ENCODE measurements around the gene LCN12.
"Not testable (repeated sequence)": the region's sequence is repeated elsewhere in the genome, so short reads cannot be mapped to it uniquely, and the experiment has no call there.

The LCN12 gene

DNA sequence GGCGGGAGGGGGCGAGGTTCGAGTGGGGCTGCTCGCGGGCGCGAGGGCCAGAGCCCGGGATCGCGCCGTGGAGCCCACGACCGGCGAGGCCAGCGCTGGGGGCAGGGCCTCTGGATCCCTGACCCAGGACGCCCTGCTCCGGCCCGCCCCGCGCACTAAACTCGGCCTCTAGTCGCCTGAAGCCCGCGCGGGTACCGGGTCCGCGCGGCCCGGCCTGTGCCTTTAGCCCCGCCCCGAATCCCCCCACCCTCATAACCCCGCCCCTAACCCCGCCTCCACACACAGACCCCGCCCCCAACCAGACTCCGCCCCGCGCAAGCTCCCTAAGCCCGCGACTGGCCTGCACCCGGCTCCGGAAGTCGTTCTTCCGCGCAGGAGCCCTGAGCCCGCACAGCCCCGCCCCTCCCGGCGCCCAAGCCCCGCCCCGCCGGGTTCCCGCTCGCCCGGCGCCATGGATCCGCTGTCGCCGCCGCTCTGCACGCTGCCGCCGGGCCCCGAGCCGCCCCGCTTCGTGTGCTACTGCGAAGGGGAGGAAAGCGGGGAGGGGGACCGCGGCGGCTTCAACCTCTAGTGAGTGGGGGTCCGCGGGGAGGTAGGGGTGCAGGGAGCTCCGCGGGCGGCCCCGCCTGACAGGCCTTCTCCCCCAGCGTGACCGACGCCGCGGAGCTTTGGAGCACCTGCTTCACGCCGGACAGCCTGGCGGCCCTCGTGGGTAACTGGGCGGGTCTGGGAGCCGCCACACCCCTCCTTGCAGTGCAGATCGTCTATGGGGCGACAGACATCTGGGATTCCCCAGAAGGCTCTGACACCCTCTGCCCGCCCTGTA lies 40.1 kb downstream of the LCN12 start, which contains the start of gene PAXX:
PAXX (plus strand) TSS at position 430 of the 826 bp plus-strand sequence; CDS start at position 452, 22 bp downstream.
- peak; percentile 88 for DNase-seq (ENCODE audit: low spot score)

DNA sequence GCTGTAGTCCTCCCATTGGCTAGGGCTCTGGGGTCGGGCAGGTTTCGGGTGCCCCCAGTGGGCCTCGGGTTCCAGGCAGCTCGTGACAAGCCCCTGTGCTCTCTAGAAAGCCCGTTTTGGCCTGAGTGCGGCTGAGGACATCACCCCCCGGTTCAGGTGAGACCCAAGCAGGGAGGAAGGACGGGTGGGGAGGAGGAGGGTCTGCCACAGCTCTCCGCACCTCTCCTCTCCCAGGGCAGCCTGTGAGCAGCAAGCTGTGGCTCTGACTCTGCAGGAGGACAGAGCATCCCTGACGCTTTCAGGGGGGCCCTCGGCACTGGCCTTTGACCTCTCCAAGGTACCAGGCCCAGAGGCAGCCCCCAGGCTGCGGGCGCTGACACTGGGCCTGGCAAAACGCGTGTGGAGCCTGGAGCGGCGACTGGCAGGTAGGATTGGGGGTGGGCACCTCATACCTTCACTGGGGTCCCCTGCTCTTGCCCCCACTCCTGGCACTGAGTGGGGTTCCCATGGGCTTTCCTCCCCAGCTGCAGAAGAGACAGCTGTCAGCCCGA lies 40.8 kb downstream of the LCN12 start:
- DNase-seq (ENCODE audit: low spot score): no peak

DNA sequence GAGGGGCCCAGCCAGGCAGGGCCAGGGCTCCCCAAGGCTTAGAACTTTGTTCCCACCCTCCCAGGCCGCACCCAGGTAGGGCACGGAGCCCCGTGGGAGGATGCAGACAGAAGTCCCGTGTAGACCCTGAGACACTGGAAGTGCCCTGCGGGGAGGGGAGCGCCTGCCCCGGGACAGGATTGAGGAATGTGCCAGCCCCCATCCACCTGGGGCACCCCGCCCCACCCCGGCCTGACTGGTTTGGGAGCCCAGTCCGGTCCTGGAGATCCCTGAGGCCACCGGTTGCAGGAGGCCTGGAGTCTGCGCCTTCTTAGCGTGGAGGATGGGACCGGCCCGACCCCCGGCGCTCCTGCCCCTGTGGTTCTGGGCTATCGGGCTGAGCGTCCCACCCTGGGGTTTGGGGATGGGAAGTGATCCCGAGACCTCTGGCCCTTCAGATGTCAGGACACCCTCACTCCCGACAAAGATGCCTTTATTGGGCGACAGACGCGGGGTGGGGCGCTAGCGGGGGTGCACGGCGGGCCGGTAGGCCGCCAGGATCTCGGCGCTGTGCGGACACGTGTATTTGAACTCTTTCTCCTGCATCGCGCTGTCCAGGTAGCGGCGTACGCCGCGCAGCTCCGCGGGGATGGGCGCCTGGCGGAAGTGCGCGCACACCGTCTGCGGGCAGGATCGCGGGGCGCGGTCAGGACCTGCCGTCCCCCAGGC lies 42.3 kb downstream of the LCN12 start:
- DNase-seq (ENCODE audit: low spot score): no peak

DNA sequence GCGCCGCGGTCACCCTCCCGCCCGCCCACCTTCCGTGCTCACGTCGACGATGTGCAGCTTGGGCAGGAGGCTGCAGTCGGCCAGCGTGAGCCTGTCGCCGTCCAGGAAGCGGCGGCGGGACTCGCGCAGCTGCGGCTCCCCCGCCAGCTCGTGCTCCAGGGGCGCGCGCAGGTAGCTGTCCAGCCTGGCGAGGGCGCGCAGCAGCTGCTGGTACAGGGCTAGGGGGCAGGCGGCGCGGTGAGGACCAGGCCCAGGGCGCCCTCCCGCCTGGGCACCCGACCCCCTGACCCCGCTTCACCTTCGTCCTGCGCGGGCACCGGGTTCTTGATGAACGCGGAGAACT lies 42.8 kb downstream of the LCN12 start:
- no peak for DNase-seq (ENCODE audit: low spot score)

DNA sequence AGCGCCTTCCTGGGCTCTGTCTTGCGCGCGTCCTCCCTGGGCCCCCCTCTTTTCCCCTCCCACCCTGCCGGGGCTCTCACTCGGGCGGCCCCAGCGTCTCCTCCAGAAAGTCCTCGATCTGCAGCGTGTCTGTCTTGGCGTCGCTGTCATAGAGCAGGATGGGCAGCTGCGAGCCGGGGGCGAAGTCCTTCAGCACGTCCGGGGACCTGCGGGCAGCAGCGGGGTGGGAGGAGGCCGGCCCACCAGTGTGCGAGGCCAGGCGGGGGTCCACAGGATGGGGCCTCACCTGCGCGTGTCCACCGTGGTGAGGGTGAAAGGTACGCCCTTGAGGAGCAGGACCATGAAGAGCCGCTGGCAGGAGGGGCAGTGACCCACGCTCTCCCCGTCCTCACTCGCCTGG lies 43.3 kb downstream of the LCN12 start:
- no peak for DNase-seq (ENCODE audit: low spot score)

DNA sequence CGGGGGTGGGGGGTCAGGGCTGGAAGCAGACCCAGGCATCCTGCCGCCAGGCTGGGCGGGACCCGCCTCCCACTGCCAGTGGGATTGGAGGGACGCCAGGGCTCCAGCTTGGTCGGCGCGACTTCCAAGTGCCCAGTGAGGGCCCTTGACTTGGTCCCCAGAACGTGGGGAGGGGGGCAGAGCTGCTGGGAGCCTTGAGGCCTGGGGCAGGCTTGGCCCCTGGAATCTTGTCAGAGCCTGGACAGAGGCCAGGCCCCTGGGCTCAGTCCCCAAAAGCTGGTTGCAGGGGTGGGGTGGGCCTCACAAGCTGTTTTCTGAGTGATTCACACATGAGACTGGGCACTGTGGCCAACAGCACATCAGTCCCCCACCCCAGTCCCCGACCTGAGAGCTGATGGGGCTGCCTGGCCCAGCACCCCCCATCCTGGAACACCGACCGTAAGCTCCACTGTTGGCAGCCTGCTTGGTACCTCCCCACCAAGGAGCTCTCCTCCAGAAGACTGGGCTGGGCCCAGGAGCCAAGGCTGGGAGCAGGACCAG lies 43.8 kb downstream of the LCN12 start:
- no peak for DNase-seq (ENCODE audit: low spot score)

DNA sequence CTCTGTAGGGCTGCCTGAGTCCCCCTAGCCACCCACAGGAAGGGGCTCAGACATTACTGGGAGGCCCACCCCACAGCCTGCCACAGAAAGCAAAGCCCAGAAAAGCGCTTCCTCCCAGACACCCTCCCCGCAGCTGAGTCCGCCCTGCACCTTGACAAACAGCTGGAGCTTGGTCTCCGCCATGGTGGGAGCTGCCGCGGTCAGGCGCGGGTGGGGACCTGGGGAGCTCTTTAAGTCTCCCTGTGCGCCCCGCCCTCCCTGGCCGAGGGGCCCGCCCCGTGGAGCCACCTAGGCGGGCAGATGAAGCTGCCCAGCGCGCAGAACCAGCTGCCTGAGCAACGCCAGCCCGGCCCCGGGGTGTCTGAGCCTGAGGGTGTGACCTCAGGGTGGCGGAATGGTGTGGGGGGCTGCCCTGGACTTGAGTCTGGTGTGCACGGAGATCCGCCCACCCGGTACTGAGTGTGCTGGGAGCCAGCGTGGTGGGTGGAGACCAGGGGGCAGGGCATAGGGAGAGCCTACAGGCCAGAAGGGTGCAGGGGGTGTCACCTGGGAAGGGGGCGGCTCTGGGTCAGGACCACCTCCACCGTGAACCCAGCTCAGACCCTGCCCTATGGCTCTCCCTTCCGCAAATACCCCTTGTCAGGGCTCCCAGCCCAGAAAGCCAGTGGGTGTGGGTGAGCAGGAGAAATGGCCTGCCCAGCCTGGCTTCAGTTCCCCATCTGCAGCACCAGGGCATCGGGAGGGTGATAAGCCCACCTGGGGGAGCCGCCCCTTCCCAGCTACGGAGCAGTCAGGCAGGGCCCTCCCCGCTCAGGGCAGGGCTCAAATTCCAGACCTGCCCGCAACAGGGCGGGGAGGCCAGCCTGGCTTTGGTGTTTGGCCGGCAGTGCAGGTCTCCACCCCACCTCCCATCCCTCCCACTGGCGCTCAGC lies 44.6 kb downstream of the LCN12 start, which contains the start of gene CLIC3:
CLIC3 (minus strand) TSS at position 208 of the 932 bp plus-strand sequence; CDS start at position 183, 25 bp downstream.
- no peak for DNase-seq (ENCODE audit: low spot score)

DNA sequence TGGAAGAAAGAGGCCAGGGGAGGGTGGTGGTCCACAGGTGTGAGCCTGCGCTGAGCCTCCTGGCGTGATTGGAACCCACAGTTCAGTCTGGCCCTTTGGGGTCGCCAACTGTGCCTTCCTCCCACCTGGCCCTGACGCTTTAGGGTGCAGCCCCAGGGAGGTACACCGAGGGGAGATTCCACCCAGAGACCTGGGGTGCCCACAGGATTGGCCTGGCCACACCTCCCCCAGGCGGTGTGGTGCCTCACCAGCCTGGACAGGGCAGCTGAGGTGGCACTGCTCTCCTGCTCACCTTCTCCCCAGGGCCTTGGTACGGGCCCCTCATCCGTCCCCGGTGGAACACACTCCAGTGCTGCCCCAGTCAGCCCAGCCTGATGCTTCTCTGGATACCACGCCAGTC lies 45.3 kb downstream of the LCN12 start:
- no peak for DNase-seq (ENCODE audit: low spot score)

DNA sequence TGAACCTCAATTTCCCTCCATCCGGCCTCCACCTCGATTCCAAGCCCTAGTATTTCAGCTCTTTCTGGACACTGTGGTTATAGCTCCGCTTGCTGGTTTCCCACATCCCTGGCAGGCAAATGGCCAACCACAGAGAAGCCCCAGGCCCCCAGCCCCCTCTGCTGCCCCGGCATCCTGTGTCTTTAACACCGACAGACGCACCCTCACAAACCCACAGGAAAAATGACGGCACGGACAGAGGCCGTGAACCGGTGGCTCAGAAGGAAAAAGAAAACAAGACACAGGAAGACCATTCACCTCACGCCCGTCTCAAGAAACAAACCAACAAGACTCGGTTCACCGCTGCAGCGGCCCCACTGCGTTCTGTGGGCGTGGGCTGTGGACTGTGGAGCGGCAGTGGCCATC lies 45.8 kb downstream of the LCN12 start:
- no peak for DNase-seq (ENCODE audit: low spot score)

DNA sequence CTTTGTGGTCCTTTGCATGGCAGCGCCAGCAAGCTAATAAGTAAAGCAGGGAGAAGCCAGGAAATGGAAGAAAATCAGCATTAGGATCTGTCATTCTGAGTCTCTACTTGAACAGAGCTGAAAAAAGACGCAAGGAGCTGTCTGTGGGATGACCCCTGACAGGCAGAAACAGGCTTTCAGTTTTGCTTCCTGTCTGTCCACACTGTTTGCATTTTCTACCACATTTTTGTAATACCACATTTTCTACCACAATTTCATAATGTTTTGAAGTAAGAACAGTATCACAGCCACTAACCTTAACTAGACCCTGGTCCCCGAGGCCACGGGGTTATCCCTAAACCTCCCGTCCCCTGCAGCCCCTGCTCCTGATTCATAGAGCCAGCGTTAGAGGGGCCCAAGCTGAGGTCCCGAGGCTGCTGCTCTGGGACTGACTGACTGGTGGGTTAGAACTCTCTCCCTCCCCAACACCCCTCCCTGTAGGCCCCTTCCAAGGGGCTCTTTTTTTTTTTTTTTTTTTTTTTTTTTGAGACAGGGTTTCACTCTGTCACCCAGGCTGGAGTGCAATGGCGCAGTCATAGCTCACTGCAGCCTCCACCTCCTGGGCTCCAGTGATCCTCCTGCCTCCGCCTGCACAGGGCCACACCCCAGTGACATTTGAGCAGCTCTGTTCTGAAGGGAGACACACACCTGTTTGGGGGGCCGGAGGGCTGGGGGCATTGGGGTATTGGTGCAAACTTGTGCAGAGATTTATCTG lies 48.3 kb downstream of the LCN12 start:
- no peak for DNase-seq (ENCODE audit: low spot score)

DNA sequence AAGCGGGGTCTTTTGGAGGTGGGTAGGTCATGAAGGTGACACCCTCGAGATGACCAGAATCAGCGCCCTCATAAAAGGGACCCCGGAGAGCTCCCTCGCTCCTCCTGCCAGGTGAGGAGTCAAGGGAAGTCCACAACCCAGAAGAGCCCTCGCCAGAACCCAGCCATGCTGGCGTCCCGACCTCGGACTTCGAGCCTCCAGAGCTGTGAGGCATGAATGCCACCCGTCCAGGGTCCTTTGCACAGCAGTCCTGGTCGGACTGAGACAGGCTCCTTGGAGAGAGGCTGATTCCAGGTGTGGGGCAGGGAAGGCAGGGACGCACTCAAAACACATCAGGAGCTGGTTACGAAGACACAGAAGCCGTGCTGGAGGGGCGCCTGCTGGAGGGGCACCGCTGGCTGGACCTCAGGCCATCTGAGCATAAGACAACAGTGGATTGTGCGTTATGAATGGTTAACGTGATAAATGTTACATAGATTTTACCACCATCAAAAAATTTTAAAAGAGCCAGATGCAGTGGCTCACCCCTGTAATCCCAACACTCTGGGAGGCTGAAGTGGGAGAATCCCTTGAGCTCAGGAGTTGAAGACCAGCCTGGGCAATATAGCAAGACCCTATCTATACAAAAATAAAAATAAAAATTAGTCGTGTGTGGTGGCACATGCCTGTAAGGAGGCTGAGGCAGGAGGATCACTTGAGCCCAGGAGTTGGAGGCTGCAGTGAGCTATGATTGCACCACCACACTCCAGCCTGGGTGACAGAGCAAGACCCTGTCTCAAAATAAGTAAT lies 50.0 kb downstream of the LCN12 start:
- no peak for DNase-seq (ENCODE audit: low spot score)

DNA sequence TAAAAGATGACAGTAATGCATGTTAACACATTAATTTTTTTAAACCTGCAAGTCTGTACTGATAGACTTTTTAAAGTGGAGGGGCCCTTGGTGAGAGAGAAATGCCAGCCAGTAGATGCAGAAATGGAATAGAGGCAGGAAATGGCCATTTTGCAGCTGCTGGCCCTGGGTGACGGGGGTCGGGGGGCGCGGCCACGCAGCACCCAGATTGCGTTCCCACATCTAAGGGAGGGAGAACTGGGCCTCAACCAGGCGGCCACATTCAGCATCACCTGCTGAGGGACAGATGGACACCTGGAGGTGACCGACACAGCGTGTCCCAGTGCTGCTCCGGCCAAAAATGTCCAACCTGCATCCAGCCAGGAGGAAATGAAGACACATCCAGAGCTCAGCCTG lies 50.6 kb downstream of the LCN12 start:
- DNase-seq (ENCODE audit: low spot score): no peak

DNA sequence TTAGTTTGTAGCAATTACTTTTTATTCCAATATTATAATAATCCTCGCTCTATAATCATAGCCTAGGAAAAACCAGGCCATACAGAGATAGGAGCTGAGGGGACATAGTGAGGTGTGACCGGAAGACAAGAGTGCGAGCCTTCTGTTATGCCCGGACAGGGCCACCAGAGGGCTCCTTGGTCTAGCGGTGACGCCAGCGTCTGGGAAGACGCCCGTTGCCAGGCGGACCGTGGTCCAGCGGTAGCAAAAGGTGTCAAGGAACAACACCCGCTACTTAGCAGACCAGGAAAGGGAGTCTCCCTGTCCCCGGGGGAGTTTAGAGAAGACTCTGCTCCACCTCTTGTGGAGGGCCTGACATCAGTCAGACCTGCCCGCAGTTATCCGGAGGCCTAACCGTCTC lies 52.2 kb downstream of the LCN12 start:
- DNase-seq (ENCODE audit: low spot score): not testable (repeated sequence)

Data from hematopoietic multipotent progenitor cell treated with erythropoietin and hydrocortisone succinate and interleukin-3 and kit ligand, for 15 days (in vitro differentiated cells).